DMS79 treated with DMSO at 0.1 percent for 48 hours (cell line): ENCODE measurements around the gene DICER1.
A peak's percentile ranks its signal among the peaks of the same experiment; 100 is the strongest.

Source experiments
- DNase-seq: peaks from one replicate; lab custom pipeline; 2025; lab: John Stamatoyannopoulos, UW

The DICER1 gene

DNA sequence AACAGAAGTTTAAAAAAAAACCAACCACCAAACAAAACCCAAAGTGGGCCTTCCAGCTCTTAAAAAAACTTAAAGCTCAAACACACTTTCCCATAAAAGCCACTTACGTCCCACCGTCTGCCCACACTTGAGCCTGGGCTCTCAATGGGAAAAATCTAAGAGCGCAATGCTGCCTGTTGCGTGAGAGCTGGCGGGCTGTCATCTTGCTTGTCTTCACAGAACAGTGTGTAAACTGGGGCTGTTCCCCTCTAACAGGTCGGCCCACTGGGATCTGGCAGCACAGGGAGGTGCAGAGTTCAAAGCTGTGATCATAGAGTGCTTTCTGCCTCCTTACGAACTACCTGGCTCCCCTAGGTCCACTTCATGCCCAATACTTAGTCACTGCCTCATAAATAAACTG, 80.0 kb downstream of the DICER1 start:
- DNase-seq: peak; percentile 88

DNA sequence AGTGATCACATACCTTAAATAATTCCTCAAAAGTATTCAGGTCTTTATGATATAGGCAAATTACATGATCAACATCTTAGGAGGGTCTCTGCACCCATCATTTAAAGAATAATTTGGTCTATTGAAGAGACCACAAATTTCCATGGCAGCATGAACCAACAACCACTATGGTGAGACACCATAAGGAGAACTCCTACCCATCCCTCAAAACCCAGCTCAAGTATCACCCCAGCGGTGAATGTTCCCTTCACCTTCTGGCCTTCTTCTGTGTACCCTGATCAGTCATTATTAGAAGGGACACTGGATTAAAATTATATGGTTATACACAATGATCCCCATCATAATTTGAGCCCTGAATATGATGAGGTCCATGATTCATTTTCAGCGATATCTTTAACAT, 81.5 kb downstream of the DICER1 start:
- DNase-seq: no peak

DNA sequence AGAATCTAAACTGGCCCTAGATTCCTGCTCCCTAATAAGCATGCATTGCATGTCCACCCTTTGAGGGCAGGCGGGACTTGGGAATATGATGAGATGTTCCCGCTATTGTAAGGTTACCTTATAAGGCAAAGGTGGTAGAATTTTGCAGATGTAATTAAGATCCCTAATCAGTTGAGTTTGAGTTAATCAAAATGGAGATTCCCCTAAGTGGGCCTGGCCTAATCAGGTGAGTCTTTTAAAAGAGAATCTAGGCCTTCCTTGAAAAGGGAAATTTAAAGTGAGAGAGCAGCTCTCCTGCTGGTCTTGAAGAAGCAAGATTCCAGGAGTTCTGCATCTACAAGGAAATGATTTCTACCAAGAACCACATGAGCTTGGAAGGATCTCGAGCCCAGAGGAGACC, 83.4 kb downstream of the DICER1 start:
- no peak for DNase-seq

DNA sequence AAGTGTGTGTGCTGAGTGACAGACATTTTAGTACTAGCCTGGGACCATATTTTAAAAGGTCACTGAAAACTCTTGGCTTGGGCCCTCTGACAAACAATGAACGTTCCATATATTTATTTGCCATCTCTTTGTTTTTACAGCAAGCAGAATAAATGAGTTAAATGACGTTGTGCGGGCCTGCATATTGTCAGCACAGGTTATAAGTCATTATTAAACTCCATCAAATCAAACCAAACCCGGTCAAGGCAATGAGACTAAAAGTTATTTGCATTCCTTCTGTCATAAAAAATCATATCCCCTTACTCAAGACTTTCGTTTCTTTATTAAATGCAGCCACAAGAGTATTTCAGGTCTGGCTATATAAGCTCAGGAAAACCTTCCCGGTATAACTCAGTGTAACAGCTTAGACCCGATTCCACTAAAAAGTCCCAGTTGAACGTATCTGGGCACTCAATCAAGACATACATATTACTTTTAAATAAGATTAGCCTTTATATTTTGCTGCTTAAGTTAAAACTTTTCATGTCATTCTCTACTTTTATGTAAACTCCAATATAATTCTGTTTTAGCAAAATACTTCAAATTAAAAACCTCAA, 84.9 kb downstream of the DICER1 start:
- no peak for DNase-seq

DNA sequence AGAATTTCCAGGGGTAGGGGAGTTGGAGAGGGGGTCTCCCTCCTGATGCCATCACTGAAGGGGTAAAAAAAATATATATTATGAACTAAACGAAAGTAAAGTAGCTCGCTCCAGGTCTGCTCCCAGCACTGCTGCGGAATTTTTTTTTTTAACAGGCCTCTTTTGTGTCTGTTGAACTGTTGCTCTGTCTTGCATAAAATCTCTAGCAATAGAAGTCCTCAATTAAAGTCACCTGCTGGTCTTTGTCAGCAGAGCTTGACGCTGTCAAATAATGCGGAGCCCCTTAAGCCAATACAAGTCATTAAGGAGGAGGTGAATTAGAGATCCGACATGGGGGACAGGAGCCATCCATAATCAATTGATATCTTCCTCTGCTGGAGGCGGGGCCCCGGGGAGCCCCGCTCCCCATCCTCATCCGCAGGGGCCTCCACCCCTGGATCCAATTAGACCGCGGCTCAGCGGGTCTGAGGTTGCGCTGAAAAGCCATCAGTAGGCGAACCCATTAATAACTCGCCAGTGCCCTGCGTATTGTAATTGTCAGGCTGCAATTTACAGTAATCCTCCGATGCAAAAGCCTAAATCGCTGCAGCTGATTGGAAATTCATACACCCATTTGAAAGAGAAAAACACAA, 85.6 kb downstream of the DICER1 start:
- peak; percentile 88 for DNase-seq

DNA sequence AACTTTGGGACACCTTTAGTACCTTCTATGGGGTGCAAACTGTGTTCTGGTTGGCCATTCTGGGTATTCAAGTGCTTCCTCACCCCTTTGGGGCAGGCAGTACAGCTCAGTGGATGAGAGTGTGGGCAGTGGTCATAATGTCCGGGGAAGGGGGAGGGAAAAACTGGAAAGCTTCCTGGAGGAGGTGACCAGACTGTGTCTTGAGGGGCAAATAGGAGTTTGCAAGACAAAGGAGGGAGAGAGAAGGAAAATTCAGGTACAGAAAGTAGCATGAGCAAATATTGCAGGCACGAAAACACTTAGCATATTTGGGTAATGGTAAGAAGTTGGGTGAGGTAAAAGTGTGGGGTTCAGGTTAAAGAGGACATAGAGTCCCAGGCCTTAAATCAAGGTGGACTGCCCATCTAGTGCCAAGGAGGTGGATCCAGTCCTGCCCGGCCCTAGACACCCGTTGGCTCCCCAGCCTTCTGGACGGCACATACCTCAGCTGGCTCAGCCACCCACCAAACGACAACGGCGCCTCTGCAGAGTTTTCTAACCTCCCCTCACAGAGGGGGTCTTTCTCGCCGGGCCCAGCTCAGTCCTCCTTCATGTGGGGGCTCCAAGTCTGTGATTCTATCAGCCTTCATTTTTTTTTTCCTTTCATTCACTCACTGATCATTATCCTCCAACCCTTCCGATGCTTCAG, 86.4 kb downstream of the DICER1 start:
- DNase-seq: no peak

DNA sequence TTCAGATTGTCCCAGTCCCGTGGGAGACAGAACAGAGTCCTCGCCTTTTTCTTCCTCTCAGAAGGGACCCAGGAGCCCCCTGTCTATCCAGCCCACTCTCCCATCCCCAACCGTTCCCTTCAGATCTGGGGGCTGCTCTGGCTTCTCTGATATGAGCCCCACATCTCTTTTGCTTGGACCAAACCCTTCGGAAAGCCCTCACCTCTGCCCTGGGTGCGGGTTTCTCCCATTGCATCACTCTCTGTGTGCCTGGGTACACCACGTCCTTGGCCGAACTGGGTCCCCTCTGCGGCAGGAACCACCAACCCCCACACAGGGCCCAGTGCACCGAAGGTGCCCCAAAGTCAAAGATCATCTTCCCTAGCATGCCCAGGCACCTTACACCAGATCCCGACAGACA, 87.8 kb downstream of the DICER1 start:
- no peak for DNase-seq

DNA sequence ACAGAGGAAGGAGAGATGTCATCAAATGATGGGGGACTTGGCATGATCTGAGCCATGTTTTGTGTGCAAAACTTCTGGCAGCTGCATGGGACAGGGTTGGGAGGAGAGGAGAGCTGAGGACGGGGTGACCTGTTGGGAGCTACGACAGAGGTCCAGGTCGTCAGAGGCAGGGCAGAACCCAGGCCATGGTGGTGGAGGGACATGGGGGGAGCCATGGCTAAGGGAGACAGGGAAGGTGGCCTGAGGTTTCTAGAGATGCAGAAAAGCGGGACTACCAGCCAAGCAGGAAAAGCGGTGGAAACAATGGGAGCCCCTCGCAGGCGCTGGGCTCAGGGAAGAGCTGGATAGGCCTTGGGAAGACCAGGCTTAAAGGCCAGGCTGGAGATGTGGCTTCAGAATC, 88.3 kb downstream of the DICER1 start:
- DNase-seq: no peak

DNA sequence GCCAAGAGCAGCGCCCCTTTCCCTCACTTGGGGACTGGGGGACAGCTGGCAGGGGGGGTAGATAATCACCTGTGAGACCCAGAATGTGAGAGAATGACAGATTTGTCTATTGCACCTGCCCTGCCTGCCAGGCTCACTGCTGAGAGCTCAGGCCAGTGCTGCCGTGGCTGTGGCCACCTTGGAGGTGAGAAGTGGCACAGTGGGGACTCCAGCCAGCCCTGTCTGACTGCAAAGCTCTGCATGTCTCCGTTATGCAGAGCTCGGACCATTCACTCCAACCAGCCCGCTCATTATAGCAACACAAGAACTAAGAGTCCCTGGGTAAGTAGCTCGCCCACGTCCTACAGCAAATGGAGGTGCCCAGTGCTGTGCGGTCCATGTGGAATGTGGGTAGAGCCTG, 88.8 kb downstream of the DICER1 start:
- DNase-seq: no peak

DNA sequence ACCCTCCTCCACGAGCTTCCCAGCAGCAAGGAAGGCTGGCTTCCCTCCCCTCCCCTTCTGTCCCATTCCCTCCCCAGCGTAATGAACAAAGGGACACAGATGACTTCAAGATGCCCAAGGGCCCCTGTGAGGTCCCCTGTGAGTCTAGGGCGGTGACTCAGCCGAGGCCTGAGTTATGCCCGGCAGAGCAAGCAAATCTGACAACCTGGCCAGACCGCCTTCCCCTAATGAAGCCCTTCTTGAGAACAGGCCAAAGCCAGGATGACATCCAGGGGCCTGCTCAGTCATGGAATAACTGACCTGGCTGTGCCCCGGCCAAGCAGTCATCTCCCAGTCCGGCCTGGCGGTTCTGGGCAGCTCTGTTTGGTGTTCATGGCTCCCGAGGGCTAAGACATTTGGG, 89.2 kb downstream of the DICER1 start:
- DNase-seq: no peak

DNA sequence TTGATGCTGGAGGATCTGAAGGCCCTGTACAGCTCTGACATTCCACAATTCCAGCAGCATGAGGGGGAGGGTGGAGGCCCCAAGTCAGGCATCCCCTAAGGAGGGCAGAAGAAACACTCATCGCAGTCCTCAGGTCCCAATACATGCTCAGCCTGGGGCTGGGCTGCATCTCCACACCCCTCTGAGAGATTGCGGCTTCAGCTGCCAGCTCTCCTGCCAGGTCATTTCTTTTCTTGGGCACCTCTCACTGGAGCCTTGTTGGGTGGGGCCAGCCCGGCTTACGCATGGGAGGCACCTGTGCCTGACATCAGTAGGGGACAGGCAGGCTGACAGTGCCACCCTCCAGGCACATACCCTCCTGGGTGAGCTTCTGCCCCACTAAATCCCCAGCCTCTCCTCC, 89.8 kb downstream of the DICER1 start:
- DNase-seq: no peak

DNA sequence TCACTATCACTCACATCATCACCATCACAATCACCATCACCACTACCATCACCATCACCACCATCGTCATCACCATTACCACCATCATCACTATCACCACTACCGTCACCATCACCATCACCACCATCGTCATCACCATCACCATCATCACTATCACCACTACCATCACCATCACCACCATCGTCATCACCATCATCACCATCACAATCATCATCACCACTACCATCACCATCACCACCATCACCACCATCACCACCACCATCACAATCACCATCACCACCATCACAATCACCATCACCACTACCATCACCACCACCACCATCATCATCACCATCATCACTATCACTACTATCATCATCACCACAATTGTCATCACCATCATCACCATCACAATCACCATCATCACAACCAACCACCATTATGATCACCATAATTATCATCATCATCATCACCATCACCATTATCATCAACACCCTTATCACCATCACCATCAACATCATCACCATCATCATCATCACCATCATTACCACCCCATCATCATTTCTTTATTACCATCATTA, 90.8 kb downstream of the DICER1 start:
- DNase-seq: no peak

DNA sequence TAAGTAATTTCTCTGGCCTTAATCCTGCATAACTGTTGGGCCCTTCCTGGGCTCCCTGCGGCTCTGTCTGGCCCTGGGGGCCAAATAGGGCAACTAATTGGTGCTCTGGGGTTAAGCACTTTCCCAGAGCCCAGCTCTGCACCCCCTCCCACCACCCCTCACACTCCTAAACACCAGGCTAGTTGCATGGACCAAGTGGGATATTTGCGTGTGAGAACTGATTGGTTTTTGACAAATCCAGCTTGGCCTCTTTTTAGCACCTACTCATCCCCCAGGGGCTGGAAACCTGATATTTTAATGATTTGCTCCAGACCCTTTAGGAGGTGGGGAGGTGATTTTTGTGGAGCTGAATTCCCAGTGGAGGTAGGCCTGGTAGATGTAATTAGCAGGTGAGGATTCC, 91.9 kb downstream of the DICER1 start:
- DNase-seq: no peak

DNA sequence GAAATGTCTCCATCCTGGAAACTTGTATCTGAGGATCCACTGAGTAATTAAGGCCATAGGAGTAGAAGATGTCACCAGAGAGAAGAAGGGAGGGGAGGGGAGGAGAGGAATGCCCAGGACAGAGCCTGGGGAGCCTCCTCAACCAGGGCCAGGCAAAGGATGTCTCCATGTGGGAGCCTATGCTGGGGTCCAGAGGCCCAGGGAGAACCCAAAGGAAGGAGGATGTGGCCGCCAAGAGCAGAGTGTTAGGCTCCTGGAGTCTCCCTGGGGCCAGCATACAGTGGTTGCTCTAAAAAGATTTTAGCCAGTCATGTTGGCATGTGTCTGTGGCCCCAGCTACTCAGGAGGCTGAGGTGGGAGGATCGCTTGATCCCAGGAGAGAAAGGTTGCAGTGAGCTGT, 92.6 kb downstream of the DICER1 start:
- no peak for DNase-seq

DNA sequence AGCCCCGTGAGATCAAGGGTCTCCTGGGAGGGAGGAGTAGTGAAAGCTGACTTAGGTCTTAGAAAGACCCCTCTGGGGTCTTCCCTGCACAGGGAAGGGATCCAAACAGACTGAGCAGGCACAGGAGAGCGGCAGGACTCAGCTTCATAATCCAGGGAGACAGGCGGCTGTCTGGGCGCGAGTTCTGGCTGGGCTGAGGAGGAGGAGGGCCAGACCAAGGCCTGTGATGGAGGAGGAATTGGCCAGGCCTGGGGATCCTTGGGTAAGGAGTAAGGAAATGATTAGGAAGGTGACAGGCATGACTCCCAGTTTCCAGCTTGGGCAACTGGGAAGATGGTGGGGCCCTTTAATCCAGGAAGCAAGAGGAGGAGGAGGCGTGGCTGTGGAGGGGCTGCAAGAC, 93.1 kb downstream of the DICER1 start:
- DNase-seq: no peak

DNA sequence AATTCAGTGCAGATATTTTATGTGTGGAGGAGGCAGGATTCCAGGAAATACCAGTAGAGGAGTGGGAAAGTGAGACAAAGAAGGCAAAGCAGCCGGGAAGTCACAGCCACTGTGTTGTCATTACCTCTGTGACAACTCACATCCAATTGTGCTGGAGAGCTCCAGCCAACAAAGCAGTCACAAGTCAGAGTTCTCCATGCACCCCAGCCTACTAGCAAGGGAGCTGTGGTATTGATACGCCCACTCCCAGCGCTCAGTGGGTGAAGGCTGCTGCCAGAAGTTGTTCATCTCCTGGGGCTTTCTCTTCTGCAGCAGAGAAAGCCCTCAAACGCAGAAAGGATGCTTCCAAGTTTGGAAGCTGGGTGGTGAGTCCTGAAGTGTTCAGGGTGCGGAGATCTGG, 93.9 kb downstream of the DICER1 start:
- DNase-seq: no peak

DNA sequence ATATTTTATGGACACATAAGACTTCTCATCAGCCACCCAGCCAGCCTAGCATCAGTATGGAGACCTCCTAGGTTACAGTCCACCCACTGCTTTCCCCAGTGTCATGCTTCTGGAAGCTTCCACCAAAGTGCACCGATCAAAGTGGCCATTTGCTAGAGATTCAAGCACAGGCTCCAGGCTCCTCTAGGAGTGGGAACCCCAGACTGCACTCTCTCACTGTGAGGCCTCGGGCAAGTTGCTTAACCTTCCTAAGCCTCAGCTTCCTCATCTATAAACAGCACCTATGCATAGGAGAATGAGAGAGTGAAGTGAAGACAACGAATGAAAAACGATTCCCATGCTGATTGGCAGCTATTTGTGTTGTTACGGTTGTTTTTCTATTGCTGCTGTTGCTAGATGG, 94.4 kb downstream of the DICER1 start:
- DNase-seq: no peak

DNA sequence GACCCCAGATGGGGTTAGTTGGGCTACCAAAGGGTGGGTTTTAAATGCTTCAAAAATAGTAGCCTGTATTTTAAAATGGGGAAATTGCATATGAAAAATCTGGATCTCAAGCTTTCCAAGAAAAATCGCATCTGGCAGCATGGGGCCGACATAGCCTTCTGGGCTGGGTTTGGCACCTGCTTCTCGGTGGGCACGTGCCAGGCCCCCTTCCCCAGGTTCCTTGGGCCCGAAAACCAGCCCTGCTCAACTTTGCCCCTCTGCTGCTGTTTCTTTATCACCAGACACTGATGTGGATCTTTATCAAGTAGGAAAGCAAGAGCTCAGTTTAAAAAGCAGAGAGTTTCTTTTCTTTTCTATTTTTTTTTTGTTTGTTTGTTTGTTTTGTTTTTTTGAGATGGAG, 95.1 kb downstream of the DICER1 start:
- DNase-seq: no peak

DNA sequence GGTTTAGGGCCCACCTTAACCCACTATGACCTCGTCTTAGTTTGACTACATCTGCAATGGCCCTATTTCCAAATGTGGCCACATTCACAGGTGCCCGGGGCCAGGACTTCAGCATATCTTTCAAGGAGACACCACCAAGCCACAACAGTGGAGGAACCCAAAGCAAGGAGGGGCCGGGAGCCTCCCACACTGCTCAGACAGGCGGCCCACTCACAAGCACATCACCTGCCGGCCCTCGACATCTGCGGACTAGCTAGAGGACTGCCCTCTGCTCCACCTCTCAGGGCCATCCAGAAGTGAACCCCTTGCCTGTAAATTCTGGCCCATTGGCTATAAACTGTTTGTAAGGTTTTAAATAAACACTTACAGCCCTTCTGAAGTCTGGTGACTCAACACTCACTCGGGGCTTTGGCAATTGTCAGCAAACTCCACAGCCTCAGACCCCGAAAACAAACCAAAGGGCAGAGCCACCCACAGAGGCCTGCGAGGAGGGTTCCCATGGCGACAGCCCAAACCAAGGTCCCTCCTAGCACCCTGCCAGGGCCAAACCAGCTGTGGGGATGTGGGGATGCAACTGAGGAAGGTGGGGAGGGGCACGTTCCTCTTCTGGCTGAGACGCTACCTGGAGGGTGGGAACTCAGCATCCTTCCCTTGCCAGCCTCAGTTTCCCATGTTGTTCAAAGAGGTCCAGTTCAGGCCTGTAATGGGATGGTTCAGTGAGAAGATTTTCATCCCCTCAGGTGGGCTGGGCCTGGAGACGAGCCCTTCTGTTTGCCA, 95.8 kb downstream of the DICER1 start:
- no peak for DNase-seq

DNA sequence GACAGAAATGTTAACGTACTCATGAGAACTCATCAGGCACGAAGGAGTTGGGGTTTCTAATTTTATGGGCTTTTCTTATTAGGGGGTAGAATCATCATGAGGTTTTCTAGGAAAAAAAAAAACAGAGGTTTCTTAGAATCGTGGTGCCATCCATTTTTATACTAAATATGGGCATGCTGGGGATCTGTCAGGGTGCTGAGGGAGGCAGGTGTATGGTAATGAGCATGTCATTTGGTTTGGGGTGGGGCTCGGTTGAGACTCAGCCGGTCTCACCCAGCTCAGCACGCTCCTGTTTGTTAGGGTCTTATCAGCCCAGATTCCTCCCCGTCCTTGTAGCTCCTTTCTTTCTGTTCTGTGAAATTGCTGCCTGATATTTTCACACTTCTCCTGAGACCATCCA, 98.2 kb downstream of the DICER1 start:
- DNase-seq: peak; percentile 60

DNA sequence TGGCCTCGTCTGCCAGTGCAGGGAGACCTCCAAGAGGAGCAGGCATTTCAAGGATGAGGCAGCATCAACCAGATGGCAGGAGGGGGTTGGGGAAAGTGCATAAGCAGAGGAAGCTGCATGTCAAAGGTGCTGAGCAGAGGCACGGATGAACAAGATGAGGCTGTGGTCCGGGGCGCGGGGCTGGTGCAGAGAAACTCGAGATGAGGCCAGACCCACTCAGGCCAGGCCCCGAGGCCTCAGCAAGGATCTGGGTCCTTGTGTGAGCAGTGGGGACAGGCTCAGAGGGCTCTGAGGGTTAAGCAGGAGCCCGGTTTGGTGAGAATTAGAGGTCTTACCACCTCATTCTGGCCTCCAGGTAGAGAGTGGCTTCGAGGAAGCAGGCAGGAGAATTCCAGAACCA, 98.8 kb downstream of the DICER1 start:
- no peak for DNase-seq

DNA sequence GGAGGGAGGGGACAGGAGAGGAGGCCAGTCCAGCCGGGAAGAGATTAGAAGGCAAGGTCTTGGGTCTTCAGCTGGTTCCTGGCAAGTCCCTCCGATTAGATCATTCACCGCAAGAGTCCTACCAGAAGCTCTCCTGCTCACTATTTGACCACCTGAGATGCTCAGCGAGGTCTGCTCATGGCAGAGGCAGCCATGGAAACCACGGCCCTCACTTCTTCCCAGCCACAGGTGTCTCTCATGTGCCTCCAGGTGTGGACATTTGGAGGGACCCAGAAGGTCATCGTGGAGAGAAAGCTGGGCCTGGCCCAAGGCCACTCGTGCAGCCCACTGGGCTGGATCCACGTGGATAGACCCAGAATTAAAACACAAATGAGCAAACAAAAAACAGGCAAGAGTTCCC, 99.5 kb downstream of the DICER1 start:
- no peak for DNase-seq

DNA sequence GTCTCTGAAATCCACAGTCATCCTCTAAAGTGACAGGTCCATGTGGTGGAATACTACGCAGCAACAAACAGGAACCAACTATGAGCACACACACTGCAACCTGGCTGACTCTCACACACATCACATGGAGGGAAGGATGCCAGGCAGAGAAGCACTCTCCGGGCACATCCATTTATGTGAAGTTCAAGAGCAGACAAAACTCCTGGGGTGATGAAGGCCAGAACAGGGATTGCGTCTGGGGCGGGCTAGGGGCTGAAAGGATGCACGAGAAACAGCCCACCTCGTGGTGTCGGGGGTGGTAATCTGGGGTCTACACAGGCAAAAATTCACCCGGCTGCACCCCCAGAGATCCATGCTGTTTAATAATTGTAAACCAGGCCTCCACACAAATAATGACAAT, 100.2 kb downstream of the DICER1 start:
- no peak for DNase-seq
